Measurements from ENCODE around the gene C5orf58. TPM values are rescaled to one million over a fixed set of nuclear protein-coding genes. Genes with fewer than 3 reads are reported as not detected.

C5orf58 gene
- total RNA-seq, 4 donors from 2014 or later: not detected

GRCh38 chr5:170249355-170249754, 16.6 kb downstream of the C5orf58 start:
- DNase-seq: no peak
- H3K36me3 ChIP-seq: no peaks in the 10 kb centered on the region
- H3K4me3 ChIP-seq: no peak overlapping the region
- H3K27me3 ChIP-seq: no peaks in the 10 kb centered on the region
- H3K4me1 ChIP-seq: no peaks in the 10 kb centered on the region
- intact Hi-C loops (cut with DNase I; ENCODE audit: low total_unique reads): no loop called here
- no peak overlapping the region for H3K27ac ChIP-seq
- H3K9me3 ChIP-seq: no peaks in the 10 kb centered on the region
- no peak for TF ChIP-seq POLR2A (IDR thresholded peaks at IDR 0.05)
- no peak for TF ChIP-seq CTCF (IDR thresholded peaks at IDR 0.05)

GRCh38 chr5:170250810-170251317, 18.1 kb downstream of the C5orf58 start:
- no peak for DNase-seq
- Histone ChIP-seq H3K9me3 (no peaks in the 10 kb centered on the region), H3K27ac (peak overlapping the region; percentile 8 to 29), H3K36me3 (no peaks in the 10 kb centered on the region), H3K27me3 (no peaks in the 10 kb centered on the region), H3K4me1 (no peaks in the 10 kb centered on the region), H3K4me3 (no peak overlapping the region)
- TF ChIP-seq POLR2A (IDR thresholded peaks at IDR 0.05) (no peak), CTCF (IDR thresholded peaks at IDR 0.05) (no peak)
- intact Hi-C loops (cut with DNase I; ENCODE audit: low total_unique reads): no loop called here

GRCh38 chr5:170251462-170251861, 18.7 kb downstream of the C5orf58 start:
- no peaks in the 10 kb centered on the region for H3K4me1 ChIP-seq

GRCh38 chr5:170252109-170252508, 19.3 kb downstream of the C5orf58 start:
- Histone ChIP-seq H3K4me3 (no peak overlapping the region), H3K9me3 (no peaks in the 10 kb centered on the region), H3K27ac (peak overlapping the region; percentile 29 to 45), H3K4me1 (no peaks in the 10 kb centered on the region), H3K36me3 (no peaks in the 10 kb centered on the region), H3K27me3 (no peaks in the 10 kb centered on the region)
- TF ChIP-seq CTCF (IDR thresholded peaks at IDR 0.05) (no peak), POLR2A (IDR thresholded peaks at IDR 0.05) (no peak)
- intact Hi-C loops (cut with DNase I; ENCODE audit: low total_unique reads): no loop called here
- DNase-seq: no peak

More at GRCh38 chr5:170251462-170251861, 18.7 kb downstream of the C5orf58 start:
- Histone ChIP-seq H3K4me3 (no peak overlapping the region), H3K36me3 (no peaks in the 10 kb centered on the region), H3K9me3 (no peaks in the 10 kb centered on the region), H3K27me3 (no peaks in the 10 kb centered on the region), H3K27ac (peak overlapping the region; percentile 29 to 45)
- TF ChIP-seq POLR2A (IDR thresholded peaks at IDR 0.05): no peak
- no peak for TF ChIP-seq CTCF (IDR thresholded peaks at IDR 0.05)
- DNase-seq: no peak
- intact Hi-C loops (cut with DNase I; ENCODE audit: low total_unique reads): no loop called here

- no peak for DNase-seq
Observed at GRCh38 chr5:170252720-170253350, 20.1 kb downstream of the C5orf58 start.

More at GRCh38 chr5:170252720-170253350, 20.1 kb downstream of the C5orf58 start:
- Histone ChIP-seq H3K27me3 (no peaks in the 10 kb centered on the region), H3K36me3 (no peaks in the 10 kb centered on the region), H3K4me1 (no peaks in the 10 kb centered on the region), H3K9me3 (no peaks in the 10 kb centered on the region), H3K27ac (peak overlapping the region; percentile 42 to 45), H3K4me3 (no peak overlapping the region)
- intact Hi-C loops (cut with DNase I; ENCODE audit: low total_unique reads): no loop called here
- TF ChIP-seq POLR2A (IDR thresholded peaks at IDR 0.05): no peak
- TF ChIP-seq CTCF (IDR thresholded peaks at IDR 0.05): no peak

Data from uterus (tissue), 4 donors.